HG02943 (cell line): ENCODE data around the gene CGNL1.

Source experiments
- ATAC-seq: cut with Tn5 transposase; IDR thresholded peaks from one replicate; pipeline ENCODE4 v1.9.1; 2021; ENCODE audit warnings: mild to moderate bottlenecking, low read depth, moderate library complexity; ENCODE audit not compliant: unreplicated experiment

Gene CGNL1

DNA sequence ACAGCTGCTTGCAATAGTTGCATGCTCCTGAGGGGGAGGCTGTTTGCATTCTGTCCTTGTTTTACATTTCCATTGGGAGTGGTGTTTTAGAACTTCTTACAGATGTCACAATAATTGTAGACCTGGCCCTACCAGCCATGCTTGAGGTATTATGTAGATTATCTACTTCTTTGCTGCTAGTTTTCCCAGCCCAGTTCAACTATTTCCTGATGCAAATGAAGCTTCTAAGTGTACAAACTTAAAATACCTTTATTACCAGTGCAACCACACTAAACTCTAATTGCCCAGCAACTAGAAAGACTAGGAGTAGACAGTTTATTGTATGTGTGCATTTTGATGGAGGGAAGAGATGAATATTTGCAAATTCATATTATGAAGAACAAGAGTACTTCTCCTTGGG, 110.5 kb downstream of the CGNL1 start:
- no peak for ATAC-seq

DNA sequence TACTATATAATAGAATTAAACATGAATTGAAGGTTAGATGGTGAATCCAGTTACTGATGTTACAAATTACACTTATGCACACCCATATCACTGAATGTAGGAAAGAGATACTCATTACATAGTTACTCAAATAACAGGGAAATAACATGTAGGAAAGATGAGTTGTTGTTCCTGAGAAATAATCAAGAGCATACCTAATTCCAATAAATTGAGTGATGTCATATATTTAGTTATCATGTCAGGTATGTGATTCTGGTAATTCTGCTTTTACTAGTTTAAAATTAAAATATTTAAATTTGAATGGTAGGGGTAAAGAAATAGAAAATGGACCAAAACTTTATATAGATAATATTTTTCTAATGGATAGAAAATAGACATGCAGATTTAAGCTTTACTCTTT, 112.8 kb downstream of the CGNL1 start:
- no peak for ATAC-seq

DNA sequence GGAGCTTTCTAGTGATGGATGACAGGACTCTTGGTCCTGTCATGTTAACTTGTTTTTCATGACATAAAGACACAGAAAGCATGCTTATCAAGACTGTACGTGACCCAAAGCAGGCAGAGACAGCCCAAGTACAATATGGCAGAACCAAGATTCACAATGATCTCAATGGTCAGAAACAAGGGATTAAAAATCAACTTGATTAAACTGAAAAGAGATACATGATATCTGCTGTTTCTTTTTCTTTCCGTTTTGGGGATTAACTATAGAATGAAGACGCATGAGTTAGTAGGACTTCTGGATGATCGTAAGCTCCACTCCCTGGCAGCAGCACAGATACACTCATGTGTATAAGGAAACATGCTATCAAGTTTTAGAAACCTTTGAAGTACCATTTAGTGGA, 117.0 kb downstream of the CGNL1 start:
- no peak for ATAC-seq

DNA sequence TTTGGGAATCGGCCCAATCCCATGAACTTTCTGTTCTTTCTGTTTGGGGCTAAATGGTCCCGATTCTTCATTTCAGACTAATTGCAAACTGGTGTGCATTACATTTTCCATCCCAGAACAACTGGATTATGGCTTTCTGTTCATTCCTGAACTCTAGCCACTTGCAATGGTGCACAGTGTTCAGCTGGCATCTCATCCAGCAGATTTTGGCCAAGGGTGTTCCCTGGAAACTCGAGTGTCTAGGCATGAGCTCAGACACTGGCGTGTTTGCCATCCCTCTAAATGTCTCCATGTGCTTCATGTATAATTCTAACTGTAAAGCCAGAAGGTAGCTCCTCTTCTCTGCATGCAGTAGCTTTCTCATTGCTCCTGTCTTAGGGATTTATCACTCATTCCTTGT, 118.3 kb downstream of the CGNL1 start:
- ATAC-seq = no peak

DNA sequence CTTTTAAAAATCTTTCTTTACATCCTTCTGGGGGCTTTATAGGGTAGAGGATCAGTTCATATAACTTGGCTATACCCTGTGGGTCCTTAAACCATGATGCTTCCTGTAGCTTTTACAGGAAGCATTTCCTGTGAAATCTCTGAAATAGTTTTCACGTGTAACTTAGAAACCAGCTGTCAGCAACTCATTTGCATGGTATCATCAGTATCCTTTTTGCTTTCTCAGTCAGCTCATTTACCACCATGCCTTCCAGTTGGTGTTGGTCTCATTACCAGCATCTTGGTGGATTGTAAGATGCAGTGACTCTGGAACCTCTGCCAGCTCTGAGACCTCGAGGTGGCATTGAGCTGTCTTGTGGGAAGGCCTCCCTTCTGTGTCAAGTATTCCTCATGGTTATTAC, 118.7 kb downstream of the CGNL1 start:
- no peak for ATAC-seq

DNA sequence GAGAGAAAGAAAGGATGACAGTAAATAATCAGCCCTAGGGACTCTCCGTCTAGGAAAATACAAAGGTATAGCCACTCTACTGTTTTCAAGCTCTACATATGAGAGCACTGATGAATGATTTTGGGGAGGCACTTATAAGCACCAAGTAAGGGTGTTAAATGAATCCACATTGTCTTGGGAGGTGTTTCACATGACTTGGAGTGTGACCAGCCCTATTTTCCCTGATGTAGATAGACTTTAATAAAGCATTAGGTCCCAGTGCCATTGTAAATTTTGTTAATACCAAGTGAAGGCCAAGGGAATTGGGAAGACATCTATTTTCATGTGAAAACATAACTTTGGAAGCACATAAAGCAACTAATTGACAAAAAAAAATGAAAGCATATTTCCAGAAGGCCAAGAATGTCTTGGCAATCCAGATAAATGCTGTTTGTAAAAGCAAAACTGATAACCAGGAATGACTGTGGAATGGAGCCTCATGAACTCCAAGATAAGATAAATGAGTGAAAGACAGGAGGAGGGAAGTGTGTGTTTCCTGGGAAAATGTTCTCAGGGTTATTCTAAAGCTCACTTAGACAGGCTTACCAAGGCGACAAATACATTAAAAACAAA, 119.4 kb downstream of the CGNL1 start:
- no peak for ATAC-seq

DNA sequence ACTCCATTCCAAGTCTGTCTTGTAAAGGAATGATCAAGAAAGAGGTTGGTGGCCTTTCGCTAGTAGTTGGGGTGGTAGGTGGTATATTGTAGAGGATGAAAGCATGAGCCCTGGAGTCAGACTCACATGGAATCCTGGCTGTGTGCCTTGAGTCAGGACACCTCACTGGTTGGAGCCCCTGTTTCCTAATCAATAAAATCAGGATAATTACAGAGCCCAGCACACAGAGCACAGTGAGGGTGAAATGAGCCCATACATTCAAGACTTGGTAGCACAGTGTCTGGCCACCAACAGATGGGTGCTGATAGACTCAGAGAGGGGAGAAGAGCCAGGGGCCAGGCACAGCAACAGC, 120.3 kb downstream of the CGNL1 start:
- ATAC-seq = no peak

DNA sequence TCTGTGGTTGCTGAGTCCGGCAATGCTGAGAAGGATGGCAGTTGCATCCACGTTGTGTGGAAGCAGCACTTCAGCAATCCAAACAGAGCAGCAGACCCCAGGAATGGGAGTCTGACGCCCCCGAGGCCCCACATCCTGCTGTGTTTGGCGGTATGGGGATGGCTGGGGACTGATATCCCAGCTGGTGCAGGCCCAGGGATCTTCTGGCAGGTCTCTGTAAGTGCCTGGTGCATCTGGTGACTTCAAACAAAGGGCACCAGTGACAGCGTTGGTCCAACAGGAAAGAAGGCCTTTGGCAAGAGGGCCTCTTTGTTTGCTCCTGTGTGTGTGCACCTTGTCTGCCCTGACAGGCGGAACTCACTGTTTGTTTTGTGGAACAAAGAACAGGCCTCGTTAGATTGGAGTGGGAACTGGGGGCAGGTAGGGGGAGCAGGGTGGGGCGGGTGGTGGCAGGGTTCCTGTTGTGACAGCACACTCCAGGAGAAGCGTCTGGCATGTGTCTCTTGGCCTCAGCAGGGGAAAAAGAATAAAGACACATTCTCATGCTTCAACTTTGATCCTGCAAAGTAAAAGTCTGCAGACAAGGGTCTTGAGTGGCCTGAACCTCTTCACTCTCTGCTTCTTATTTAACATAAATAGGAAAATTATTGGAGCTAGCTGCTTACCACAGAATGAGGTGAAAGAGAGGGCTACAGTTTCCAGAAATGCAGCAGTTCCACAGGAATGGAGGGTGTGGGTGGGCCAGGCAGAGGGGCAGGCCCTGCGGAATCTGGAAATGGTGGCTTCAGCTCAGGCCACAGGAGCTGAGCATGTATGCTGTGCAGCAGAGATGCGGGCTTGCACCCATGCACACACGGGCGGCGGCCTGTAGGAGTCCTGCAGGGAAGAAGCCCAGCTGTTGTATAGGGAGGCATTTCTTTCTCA, 120.9 kb downstream of the CGNL1 start:
- ATAC-seq = no peak

DNA sequence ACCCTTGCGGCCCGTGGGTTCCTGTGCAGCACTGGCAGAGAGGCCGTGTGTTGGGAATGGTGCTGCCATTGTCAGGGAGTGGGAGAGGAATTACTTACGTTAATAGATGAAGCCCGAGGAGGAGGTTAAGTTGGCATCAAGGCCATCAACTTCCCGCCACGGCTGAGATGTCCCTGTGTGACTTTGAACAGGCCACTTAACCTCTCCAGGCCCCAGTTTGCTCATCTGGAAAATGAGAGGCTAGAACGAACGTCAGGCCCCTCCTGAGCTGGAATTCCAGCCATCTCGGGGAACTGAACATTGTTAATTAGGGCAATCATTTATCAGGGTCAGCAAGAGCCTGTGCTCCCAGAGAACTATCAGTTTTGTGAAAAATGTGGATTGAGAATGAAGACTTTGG, 124.0 kb downstream of the CGNL1 start:
- no peak for ATAC-seq

DNA sequence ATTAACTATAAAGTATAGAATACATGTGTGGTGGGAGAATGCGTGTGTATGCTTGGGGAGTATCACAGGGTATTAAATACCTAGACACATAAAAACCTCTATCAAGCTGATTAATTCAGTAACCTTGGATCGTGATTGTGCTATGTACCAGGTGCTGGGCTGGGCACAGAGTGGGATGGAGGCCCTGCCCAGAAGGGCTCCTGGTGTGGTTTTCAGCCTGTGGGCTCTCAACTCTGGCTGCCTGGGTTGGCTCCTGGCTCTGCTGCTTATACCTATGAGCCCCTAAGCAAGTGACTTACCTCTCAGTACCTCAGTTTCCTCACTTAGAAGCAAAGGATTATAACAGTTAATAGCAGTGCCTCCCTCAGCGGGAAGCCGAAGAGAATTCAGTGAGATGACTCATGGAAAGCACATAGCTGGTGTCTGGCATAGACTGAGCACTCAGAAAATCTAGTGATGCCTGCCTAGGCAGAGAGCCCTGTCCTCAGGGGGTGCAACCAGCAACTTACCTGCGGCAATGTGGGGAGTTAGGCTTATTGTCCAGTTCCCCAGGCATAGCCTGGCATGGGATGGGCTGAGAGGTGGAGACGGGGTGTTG, 124.8 kb downstream of the CGNL1 start:
- ATAC-seq = no peak

DNA sequence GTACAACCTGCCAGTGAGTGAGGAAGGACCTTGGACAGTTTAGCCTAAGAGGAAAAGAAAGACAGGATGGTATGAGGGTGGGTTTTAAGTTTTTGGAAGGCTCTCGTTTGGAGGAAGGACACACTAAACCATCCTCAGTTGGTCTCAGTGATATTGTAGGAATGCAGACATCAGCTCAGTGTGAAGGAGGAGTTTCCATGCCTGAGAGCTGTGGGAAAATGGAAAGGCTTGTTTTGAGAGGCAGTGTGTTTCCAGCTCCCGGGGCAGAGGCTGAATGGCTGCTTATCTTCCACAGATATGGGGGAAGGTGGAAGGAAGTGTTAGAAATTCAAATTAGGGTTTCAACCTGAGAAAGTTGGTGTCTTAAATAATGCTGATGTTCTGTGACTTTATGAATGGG, 125.8 kb downstream of the CGNL1 start:
- ATAC-seq = no peak

DNA sequence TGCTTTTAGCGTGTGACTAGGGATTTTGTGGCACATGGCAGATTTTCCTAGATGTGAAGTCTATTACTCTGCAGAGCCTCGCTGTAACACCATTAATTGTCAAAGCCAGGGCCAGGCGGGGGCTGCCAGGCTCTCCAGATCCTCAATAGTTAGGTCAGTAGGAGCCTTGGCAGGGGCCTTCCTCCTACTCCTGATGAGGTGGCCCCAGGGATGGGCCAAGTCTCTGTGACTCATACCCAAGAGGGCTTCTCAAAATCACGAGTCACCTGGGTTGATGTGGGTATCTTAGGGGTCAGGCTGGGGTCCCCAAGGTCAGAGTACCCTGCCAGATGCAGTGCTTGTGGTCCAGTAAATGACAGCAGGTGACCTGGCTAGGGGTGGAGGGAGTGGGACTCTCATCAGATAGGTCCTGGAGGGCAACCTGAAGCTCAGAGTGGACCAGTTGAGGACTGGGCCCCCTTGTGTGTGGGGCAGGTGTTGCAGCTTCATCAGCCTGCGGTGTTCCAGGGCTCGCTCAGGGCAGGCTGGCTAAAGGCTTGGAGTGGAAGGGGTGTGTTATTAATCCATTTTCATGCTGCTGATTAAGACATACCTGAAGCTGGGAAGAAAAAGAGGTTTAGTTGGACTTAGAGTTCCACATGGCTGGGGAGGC, 126.9 kb downstream of the CGNL1 start:
- no peak for ATAC-seq

DNA sequence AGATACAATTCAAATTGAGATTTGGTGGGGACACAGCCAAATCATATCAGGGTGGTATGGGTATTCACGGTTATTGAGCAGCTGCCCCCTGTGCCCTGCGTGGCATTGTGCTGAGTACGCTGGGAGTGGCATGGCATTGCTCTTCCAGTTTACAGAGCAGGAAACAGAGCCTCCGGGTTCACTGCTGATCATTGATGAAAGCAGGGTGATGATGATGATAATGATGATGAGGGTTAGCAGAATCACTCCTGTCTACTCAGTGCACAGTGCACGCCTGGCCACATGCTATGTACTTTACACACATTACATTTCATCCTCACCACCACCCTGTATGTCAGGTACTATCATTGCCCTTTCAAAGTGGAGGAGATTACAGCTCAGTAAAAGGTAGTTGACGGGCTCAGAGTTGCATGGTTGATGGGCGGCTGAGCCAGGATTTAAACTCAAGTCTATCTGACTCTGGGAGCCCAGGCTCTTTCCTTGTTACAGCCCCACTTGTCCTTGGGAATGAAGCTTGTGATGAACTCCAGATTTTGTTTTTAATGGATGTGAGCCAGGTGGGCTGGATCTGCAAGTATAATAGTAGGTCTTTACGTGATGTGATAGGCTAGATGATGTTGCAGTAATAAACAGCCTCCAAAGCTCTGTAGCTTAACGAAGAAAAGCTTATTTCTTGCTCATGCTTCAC, 127.8 kb downstream of the CGNL1 start:
- no peak for ATAC-seq

DNA sequence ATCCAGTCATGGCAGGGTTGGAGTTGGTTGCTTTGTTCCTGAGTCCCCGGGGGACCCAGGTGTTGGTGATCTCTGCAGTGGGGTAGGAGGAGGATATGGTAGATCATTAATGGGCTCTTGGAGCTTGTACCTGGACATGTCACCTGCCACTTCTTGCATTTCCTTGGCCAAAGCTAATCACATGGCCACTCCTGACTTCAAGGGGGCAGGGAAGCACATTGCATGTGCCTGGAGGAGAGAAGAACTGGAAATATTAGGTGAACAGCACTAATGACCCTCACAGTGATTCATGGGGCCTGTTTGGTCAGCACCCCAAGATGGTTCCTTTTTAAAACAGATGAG, 128.3 kb downstream of the CGNL1 start:
- ATAC-seq = no peak

DNA sequence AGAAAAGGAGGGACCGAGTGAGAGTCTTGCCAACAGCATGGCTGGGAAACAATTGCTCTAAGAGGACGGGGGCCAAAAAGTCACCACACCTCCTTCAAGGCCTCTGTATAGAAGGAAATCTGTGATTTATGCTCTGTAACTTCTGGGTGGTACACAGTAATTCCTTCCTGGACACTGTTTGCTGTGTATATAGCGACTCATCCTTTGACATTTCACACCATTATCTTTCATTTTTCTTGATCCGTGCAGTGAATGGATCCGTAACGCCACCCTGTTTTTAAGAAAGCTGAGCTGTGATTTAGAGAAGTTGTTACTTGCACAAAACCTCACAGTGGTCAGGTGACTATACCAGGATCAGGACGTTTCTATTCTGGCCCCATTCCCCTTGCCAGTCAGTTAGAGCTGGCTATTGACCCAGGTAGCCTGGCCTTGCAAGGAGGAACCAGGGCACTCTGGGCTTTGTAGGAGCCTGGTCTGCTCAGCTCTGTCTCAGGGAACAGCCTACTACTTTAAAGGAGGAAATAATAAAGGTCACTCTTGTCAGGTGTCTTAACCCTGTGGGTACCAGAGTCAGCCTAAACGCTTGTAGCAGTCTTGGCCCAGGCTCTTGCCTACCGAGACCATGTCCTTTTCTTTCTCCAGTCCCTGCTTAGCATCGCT, 128.9 kb downstream of the CGNL1 start:
- no peak for ATAC-seq

DNA sequence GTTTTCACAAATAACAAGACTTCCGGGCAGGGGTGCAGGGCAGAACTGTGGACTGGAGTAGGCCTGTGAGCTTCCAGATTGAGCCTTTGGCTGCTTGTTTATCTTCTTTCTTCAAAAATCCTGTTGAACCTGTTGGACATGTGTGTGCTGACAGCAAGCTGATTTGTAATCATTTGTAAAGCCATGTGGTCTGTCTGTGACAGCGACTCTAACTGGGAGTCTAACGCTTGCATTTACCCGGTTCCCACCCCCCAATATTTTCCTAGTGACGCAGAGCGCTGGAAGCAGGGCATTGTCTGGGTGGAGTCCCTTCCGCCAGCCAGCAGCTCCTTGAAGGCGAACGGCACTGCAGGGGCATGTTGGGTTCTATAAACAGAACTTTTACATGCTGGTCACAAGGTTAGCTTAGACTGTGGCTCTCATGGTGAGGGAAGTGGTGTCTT, 129.7 kb downstream of the CGNL1 start:
- no peak for ATAC-seq

DNA sequence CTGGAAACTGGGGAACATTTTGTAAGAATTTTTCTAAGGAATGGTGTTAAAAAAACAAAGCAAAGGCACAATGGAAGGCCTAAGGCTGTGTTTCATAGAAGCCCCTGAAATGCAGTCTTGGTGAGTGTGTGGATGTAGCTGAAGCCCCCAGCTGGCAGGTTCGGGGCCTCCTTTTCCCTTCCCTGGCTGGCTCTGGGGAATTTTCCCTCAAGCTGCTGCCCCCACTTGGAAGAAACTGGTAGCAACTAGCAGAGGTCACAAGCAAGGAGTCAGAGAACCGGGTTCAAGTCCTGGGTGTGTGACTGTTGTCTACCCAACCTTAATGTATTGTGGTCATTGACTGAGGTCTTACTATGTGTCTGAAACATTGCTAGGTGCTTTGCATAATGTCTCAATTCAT, 130.1 kb downstream of the CGNL1 start:
- ATAC-seq = no peak

DNA sequence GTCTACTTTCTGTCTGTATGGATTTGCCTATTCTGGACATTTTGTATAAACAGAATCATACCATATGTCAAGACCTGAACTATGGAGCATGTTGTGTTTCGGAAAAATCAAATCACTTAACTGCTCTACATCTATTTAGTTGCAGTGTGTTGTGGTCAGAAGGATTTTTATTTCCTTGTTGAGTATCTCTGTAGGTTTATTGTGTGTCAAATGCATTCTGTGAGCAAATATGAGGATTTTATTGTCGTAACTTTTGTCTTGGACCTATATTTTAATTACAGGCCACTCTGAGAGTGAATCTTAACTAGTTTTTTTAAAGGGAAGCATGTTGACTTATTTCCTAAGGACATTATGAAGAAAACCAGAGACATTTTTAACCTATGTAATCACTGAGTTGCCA, 130.8 kb downstream of the CGNL1 start:
- ATAC-seq = no peak

DNA sequence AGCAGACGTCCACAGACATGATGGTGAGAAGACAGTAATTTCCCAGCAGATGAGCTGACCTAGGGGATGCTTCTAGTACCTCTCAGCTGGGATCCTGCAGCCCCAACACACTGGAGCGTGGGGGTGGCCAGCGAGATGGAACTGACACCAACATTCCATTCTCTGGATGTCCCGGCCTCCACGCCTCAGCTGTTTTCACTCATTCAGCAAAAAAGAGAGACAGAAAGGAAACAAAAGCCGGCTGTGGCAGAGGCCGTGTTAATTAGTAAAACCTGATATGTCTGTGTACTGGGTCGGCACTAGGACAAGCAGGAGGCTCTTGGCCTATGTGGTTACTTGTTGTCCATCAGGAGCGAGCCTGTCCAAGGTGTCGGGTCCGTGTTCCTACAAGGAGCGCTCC, 132.8 kb downstream of the CGNL1 start:
- no peak for ATAC-seq

DNA sequence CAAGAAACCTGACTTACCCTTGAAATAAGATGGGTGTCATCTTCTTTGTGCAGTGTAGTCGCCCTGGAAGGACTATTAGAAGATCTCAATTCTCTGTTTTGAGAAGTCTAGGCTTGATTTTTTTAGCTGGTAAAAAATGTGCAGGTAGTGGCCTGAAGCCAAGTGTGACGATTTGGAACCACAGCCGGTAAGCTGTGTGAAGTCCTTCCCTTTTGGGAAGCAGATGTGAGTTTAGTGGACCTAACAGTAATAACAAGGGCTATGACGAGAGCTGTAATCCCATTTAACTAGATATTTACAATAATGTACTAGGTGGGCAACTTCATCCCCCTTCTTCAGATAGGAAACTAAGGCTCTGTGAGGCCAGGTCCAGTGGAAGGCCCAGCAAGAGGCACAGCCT, 133.7 kb downstream of the CGNL1 start:
- no peak for ATAC-seq
